Umbilical cord (tissue), 2 donors: ENCODE results near the gene TIAM2. TPM values are rescaled to one million over a fixed set of nuclear protein-coding genes. Genes with fewer than 3 reads are reported as not detected.
"Not testable (repeated sequence)": the region's sequence is repeated elsewhere in the genome, so short reads cannot be mapped to it uniquely, and the experiment has no call there.

Experiments
- DNase-seq: peaks from one replicate; pipeline ENCODE4 v3.0.0-alpha.2; 2015; ENCODE audit warnings: low spot score
- total RNA-seq: library from RNA; depleted of rRNA; stranded (reverse); fragments of >200 nt; gene quantifications from one replicate; pipeline ENCODE4 v1.2.3, GENCODE V29; 2014; ENCODE audit warnings: low replicate concordance; ENCODE audit not compliant: insufficient read depth

Gene TIAM2
- total RNA-seq, 1 donor from 2014 or later = 20.2 TPM

DNA sequence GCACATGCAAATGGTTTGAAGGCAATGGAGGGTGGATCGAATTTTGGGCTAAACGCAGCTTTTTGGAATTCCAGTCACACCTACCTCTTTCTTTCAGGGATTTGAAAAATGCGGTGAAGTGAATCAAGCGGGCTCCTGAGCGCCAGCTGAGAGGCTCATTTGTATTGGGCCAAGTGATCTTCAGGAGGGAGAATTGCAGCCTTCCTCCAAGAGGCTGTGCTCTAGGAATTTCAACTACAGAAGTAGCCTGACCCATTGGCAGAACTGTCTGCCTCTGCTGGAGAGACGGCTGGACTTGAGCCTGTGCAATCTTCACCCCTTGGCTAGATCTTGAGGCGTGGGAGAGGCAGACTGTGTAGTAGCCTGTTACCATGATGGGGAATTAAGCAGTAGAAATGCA lies 5.7 kb upstream of the TIAM2 start:
- no peak for DNase-seq

DNA sequence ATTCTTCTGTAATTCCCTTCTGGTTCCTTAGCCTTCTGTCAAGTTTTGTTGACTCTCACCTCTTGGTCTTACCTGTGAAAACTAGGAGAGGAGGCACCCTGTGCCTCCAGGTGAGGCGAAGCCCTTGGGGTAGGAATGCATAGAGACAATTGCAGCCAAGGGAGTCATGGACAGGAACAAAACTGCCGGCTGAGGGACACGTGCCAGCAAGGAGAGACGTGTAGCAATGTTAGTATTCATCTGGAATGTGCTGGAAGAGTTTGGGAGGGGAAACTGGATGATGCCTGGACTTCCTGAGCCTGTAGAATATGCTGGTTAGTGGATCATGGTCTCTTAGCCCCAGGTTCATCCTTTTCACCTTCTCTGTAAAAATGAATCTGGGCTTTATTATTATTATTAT lies 3.9 kb upstream of the TIAM2 start:
- DNase-seq = no peak

DNA sequence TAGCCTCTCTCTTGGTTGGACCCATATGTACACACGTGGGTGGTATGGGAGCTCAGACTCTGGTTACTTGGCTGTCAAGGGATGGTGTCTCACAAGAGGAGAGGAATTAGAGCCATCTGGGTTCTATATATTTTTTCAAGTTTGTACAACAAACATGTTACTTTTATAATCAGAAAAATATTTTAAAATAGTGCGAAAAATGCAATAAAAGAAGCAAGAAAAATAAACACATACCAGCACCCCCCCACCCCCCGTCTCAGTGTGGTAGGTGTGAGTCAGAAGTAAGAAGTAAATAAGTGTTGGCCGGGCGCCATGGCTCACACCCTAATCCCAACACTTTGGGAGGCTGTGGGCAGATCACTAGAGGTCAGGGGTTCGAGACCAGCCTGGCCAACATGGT lies 2.1 kb upstream of the TIAM2 start:
- no peak for DNase-seq

GRCh38 chr6:154993710-154994109 lies 1.4 kb upstream of the TIAM2 start:
- DNase-seq = no peak

- DNase-seq = no peak
Observed at GRCh38 chr6:154994836-154995253, 270 bp upstream of the TIAM2 start.

GRCh38 chr6:154996016-154996590 lies 988 bp downstream of the TIAM2 start:
- DNase-seq = no peak

DNA sequence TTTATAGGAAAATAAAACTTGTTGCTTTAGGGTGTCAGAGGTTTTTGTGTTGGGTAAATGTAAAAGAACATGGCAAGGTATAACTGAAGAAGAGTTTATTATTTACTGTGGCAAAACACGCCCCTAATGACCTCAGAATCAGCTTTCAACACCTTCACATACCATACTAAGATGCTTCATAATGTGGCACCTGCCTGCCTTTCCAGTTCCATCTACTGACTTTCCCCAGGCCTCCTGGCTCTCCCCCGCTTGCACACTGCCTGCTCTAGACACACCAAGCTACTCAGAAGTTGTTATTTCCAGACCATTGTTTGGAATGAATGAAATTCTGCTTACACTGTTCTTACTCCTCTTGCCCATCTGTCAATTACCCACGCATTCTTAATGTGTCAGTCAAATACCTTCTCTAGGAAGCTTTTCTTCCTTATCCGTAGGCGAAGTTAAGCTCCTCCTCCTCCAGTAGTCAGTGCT lies 1.8 kb downstream of the TIAM2 start:
- no peak for DNase-seq

DNA sequence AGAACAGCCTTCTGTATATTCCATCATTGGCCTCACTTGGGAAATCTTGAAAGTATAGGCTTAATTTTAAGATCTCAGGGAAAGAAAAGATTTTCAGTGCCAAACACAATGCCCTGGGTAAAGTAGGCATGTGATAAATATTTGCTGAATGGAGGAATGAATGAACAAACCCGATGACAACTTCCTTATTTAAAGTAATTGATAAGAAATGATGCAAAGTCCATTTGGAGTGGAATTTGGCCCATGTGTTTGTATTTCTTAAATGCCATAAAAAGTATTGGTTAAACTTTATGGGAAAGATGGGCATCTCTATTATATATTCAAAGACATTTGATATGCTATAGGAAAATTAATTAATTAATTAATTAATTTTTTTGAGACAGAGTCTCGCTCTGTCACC lies 3.7 kb downstream of the TIAM2 start:
- DNase-seq = no peak

DNA sequence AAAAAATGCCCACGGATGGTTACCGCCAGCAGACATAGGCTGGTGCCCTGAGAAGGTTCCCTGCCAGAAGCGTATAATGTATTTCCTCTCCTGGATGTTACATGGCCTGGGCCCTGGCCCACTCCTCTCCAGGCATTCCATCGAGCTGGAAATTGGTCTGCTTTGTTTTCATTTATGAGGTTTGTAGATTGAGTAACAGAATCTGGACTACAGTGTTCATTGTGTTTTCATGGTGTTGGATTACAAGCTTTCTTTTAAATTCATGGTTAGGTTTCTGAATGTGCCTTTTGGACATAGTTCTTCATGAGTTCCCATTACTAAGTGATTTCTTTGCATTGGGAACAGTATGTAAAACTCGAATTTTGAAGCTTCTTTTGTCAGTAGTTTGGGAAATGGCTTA lies 6.4 kb downstream of the TIAM2 start:
- DNase-seq = no peak

GRCh38 chr6:155001934-155002333 lies 6.8 kb downstream of the TIAM2 start:
- no peak for DNase-seq

DNA sequence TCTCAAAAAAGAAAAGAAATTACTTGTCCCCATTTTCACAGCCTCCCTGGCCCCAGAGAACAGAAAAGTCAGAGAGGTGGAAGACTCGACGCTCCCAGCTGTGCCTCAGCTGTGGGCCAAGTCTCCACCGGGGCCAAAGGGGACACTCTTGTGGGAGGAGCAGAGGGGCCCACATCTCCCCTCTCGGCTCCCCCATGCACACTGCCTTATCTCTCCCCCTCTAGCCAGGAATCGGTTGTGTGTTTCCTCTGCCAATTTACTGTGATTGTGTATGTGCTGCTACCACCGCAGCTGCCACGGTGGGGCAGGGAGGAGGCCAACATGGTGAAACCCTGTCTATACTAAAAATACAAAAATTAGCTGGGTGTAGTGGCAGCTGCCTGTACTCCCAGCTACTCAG lies 8.4 kb downstream of the TIAM2 start:
- DNase-seq = no peak

DNA sequence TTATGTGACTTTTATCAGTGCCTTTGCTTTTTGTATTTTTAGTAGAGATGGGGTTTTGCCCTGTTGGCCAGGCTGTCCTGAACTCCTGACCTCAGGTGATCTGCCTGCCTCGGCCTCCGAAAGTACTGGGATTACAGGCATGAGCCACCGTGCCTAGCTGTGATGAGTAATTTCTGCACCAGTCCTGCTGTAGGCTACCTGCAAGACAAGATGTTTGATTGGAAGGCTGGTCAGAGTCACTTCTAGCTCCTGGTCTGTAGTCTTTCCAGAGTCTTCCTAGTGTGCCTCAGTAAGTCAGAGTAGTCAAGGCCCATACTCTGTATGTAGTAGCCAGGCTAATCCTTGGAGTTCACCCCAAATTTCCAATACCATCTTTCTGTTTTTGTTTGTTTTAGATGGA lies 8.9 kb downstream of the TIAM2 start:
- DNase-seq = no peak

GRCh38 chr6:155004576-155005372 lies 9.7 kb downstream of the TIAM2 start:
- DNase-seq = no peak

- DNase-seq = no peak
Observed at GRCh38 chr6:155008625-155009024, 13.5 kb downstream of the TIAM2 start.

DNA sequence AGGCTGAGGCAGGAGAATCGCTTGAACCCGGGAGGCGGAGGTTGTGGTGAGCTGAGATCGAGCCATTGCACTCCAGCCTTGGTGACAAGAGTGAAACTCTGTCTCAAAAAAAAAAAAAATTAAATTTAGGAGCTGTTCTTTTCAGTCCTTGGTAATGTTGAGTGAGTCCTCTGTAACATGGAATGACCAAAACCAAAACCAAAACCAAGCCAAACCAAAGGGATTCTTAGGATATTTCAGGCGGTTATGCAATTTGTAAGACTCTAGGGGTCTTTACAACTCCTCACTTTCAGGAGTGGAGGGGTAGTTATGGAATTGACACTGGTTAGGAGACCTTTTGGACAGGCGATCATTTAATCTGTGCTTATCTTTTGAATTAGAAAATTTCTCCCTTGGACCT lies 15.8 kb downstream of the TIAM2 start:
- DNase-seq = no peak

DNA sequence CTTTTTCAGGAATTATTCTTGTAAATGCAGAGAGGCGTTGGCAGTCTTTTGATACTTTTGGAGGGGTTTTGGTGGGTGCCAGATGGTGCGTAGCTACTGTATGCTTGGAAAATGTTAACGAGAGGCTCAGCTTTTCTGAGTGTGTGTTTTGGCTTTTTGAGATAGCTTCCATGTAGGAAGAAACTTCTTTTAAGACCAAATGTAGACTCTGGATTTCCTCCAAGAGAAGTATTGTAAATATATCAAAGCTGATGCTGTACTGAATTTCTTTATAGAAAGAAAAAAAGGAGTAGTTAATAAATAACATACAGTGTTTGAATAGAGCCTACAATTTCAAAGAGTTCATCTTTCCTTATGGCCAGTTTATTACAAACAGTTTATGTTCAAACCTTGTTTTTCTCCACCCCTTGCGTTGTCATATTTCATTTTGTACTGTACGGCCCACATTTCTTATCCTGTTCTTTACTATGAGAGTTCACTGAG lies 16.7 kb downstream of the TIAM2 start:
- DNase-seq = peak; percentile 51

GRCh38 chr6:155013457-155013876 lies 18.4 kb downstream of the TIAM2 start:
- DNase-seq = peak; percentile 53

GRCh38 chr6:155014137-155014536 lies 19.0 kb downstream of the TIAM2 start:
- no peak for DNase-seq

DNA sequence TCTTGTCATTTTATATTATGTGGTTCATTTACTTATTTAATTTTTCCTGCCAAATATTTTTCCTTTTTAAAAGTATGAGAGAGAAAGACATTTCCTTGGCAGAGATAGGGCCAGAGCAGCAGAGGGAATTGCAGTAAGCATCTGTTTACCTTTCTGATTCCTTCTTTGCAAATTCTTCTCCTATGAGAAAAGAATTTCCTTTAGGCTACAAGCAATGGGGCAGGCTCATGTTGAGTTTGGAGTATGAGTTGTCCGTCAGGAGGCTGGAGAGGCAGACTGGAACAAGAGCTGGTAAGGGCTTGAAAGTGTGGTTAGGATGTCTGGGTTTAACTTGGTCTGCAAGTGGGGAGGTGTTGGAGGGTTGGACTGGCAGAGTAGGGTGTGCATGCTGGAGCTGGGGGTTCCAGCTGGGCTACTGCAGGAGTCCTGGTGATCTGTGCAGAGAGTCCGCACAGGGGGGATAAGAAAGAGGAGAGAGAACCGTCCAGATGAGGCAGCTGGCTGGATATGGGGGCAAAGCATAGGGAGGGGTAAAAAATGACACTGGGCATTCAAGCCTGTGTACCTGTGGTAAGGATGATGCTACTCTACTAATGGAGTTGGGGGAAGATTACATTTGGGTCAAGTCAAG lies 19.7 kb downstream of the TIAM2 start:
- DNase-seq = no peak

DNA sequence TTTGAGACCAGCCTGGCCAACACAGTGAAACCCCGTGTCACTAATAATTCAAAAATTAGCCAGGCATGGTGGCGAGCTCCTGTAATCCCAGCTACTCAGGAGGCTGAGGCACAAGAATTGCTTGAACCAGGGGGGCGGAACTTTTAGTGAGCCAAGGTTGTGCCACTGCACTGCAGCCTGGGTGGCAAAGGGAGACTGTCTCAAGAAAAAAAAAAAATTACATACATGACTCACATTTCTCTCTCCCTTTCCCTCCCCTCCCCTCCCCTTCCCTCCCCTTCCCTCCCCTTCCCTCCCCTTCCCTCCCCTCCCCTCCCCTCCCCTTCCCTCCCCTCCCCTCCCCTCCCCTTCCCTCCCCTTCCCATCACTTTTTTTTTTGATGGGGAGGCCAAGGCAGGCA lies 23.3 kb downstream of the TIAM2 start:
- not testable (repeated sequence) for DNase-seq

DNA sequence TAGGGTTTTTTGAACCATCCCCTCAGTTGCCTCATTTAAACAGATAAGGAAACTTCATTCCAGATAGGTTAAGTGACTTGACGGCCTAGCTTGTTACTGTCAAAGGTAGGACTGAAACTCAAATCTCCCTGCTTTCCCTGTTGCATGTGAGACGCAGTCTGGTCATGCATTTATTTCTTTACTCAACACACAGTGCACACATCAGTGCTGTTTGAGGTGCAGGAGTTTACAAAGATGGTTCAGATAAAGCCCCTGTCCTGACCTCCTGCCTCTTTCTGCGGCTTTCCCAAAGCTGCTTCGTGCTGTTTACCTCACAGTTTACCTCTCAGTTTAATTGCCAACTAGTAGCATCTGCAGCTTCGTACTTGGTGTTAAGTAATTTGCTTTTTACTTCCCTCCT lies 26.6 kb downstream of the TIAM2 start:
- no peak for DNase-seq

DNA sequence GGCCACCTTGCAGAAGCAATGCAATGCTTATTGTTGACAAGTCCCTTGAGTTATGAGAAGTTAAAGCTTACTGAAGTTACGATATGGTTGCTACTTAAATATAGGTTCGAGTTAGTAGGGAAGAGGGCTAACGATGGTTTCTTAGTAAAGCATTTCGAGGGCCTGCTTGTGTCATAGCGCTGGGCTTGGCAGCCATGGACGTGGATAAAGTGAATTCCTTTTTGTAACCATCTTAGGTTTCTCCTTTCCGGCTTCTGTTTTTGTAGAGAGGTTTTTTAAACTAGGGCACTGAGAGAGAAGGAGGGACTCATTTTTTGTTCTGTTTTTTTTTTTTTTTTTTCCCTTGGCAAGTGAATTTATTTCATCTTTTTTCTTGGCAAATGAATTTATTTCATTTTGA lies 27.6 kb downstream of the TIAM2 start:
- DNase-seq = no peak

DNA sequence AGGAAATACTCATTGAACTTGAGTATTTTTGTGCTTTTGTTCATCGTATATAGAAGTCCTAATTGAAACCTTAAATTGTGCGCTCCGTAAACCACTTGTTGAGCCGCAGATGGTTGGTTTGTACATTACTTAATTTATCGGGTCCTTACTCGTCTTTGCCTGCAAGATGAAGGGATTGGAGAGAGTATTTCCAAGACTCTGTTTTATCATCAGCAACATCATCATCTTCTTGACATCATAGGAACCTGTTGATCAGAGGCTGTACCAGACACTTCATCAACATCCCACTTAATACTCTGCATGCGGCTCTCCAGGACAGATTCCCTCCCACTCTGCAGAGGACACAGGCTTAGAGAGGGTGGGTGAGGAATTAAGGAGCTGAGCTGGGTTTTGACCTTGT lies 28.6 kb downstream of the TIAM2 start:
- peak; percentile 36 for DNase-seq
